GM23338 (cell line): ENCODE results near the gene GDF10. TPM values are rescaled to one million over a fixed set of nuclear protein-coding genes. Genes with fewer than 3 reads are reported as not detected.

ENCODE experiments used
- ATAC-seq: fragments of 200-7000 bp; cut with Tn5 transposase; 3 replicates; pipeline ENCODE4 v1.9.1; 2020
- DNase-seq: peaks from one replicate; pipeline ENCODE4 v3.0.0-alpha.2; 2015; ENCODE audit warnings: low spot score
- H2AFZ ChIP-seq: fragments of 200-600 bp; sonication (generic); 2 replicates; pipeline ENCODE4 v1.8.0; 2016; ENCODE audit warnings: antibody characterized with exemption, mild to moderate bottlenecking, moderate library complexity
- H3F3A ChIP-seq: fragments of 200-600 bp; sonication (generic); replicated peaks from 2 replicates; pipeline ENCODE4 v1.8.0; 2017; ENCODE audit warnings: antibody characterized with exemption, mixed run types, low read depth
- H3K27ac ChIP-seq: fragments of 200-600 bp; sonication (generic); 2 replicates; pipeline ENCODE4 v1.6.1; 2016; ENCODE audit warnings: low read depth
- H3K27me3 ChIP-seq: fragments of 200-600 bp; sonication (generic); 2 replicates; pipeline ENCODE4 v1.8.0; 2016; ENCODE audit warnings: mild to moderate bottlenecking, mixed run types, moderate library complexity; ENCODE audit not compliant: insufficient read depth
- H3K36me3 ChIP-seq: fragments of 200-600 bp; sonication (generic); 2 replicates; pipeline ENCODE4 v1.8.0; 2016; ENCODE audit warnings: mild to moderate bottlenecking; ENCODE audit not compliant: insufficient read depth
- H3K4me1 ChIP-seq: fragments of 200-600 bp; sonication (generic); 2 replicates; pipeline ENCODE4 v1.8.0; 2016; ENCODE audit warnings: mild to moderate bottlenecking, moderate library complexity; ENCODE audit not compliant: insufficient read depth
- H3K4me2 ChIP-seq: fragments of 200-600 bp; sonication (generic); 2 replicates; pipeline ENCODE4 v1.7.1; 2017; ENCODE audit warnings: mixed run types
- H3K4me3 ChIP-seq: fragments of 200-600 bp; sonication (generic); 2 replicates; pipeline ENCODE4 v1.6.1; 2016; ENCODE audit warnings: mixed run types
- H3K79me2 ChIP-seq: fragments of 200-600 bp; sonication (generic); replicated peaks from 2 replicates; pipeline ENCODE4 v1.8.0; 2017; ENCODE audit warnings: mild to moderate bottlenecking; ENCODE audit not compliant: insufficient read depth
- H3K9me2 ChIP-seq: fragments of 200-600 bp; sonication (generic); 2 replicates; pipeline ENCODE4 v1.8.0; 2017; ENCODE audit not compliant: insufficient read depth
- H4K20me1 ChIP-seq: fragments of 200-600 bp; sonication (generic); replicated peaks from 2 replicates; pipeline ENCODE4 v1.8.0; 2017; ENCODE audit warnings: mild to moderate bottlenecking; ENCODE audit not compliant: insufficient read depth
- H3K27ac Mint-ChIP-seq: 2 replicates; pipeline ENCODE4 v1.8.0; 2020; ENCODE audit warnings: inconsistent platforms, mild to moderate bottlenecking, moderate library complexity, mixed read lengths
- H3K27me3 Mint-ChIP-seq: 3 replicates; pipeline ENCODE4 v1.8.0; 2022; ENCODE audit warnings: low read depth, mild to moderate bottlenecking, moderate library complexity, mixed read lengths, inconsistent platforms; ENCODE audit not compliant: insufficient read depth, poor library complexity
- H3K36me3 Mint-ChIP-seq: 3 replicates; pipeline ENCODE4 v1.8.0; 2021; ENCODE audit warnings: low read depth, mild to moderate bottlenecking, inconsistent platforms, moderate library complexity, mixed read lengths
- H3K4me1 Mint-ChIP-seq: 3 replicates; pipeline ENCODE4 v1.8.0; 2020; ENCODE audit warnings: mild to moderate bottlenecking, inconsistent platforms, mixed read lengths
- H3K4me3 Mint-ChIP-seq: 3 replicates; pipeline ENCODE4 v1.8.0; 2021; ENCODE audit warnings: moderate library complexity, mild to moderate bottlenecking, inconsistent platforms, mixed read lengths
- H3K9me3 Mint-ChIP-seq: 3 replicates; pipeline ENCODE4 v1.8.0; 2020; ENCODE audit warnings: moderate library complexity, mild to moderate bottlenecking, inconsistent platforms, mixed read lengths
- CREB1 ChIP-seq: fragments of 250-450 bp; sonication (Bioruptor Pico); IDR thresholded peaks from 2 replicates; pipeline ENCODE4 v1.5.0; 2020; ENCODE audit warnings: low read depth, mild to moderate bottlenecking, moderate library complexity
- CTCF ChIP-seq, 2 experiments: fragments of 200-600 bp in 1 of 2; sonication (generic) in 1 of 2; conservative IDR thresholded peaks; 2 replicates each; pipeline versions ENCODE4 v1.5.1 to v1.6.1; 2016 to 2017; ENCODE audit warnings: antibody characterized with exemption in 2 of 2, low read depth in 2 of 2, mild to moderate bottlenecking in 2 of 2, moderate library complexity in 1 of 2
- EZH2phosphoT487 ChIP-seq: fragments of 200-600 bp; sonication (generic); IDR thresholded peaks from one replicate; pipeline ENCODE4 v1.8.1; 2018; ENCODE audit warnings: antibody characterized with exemption; ENCODE audit not compliant: unreplicated experiment
- REST ChIP-seq: IDR thresholded peaks from one replicate; pipeline ENCODE4 v1.6.1; 2018; ENCODE audit warnings: antibody characterized with exemption; ENCODE audit not compliant: unreplicated experiment
- STAT1 ChIP-seq: IDR thresholded peaks from one replicate; pipeline ENCODE4 v1.6.1; 2016; ENCODE audit warnings: antibody characterized with exemption; ENCODE audit not compliant: unreplicated experiment
- ZNF331 ChIP-seq: fragments of 250-450 bp; sonication (Bioruptor Pico); IDR thresholded peaks from 2 replicates; pipeline ENCODE4 v1.5.0; 2020; ENCODE audit warnings: low read depth, mild to moderate bottlenecking, moderate library complexity
- ZNF462 ChIP-seq: fragments of 250-450 bp; sonication (Bioruptor Pico); IDR thresholded peaks from 2 replicates; pipeline ENCODE4 v1.5.0; 2020; ENCODE audit warnings: mild to moderate bottlenecking, moderate library complexity
- polyA plus RNA-seq: library from polyadenylated mRNA; unstranded; fragments of >200 nt; fragmentation: Nextera tagmentation; extraction: Ambion mirVana; gene quantifications from 2 replicates; pipeline ENCODE4 v1.2.1, GENCODE V29; 2016
- total RNA-seq: library from RNA; depleted of rRNA; stranded (reverse); fragments of >200 nt; shearing (Covaris generic); gene quantifications from 2 replicates; pipeline ENCODE4 v1.2.3, GENCODE V29; 2014

The GDF10 gene
- total and polyA plus RNA-seq, 2 experiments from 2014 or later = 0.21 TPM; not detected in 1

- TF ChIP-seq ZNF331 (CRISPR knock-in tag) (no peak), STAT1 (no peak), ZNF462 (CRISPR knock-in tag) (no peak), CREB1 (CRISPR knock-in tag) (no peak), EZH2phosphoT487 (no peak), CTCF (conservative IDR thresholded peaks at IDR 0.05; ENCODE audit: low read depth in 2 of 2) (no peak), REST (no peak)
- H4K20me1 ChIP-seq = no peaks in the 10 kb centered on the region
- Mint-ChIP-seq H3K4me1 (no peaks in the 10 kb centered on the region), H3K27ac (no peak overlapping the region), H3K36me3 (no peaks in the 10 kb centered on the region), H3K4me3 (no peak overlapping the region), H3K27me3 (peaks cover 1% of the 10 kb centered on the region), H3K9me3 (no peaks in the 10 kb centered on the region)
- no peak overlapping the region for H3K27ac ChIP-seq
- H3K4me3 ChIP-seq = no peak overlapping the region
- H3K9me2 ChIP-seq = 0 out of 2 replicates have a peak, but pooled peaks cover 4% of the 10 kb centered on the region
- ATAC-seq (no peak), DNase-seq (no peak)
- no peaks in the 10 kb centered on the region for H3F3A ChIP-seq
- H3K79me2 ChIP-seq = no peaks in the 10 kb centered on the region
- H3K4me2 ChIP-seq = no peak overlapping the region
- H3K27me3 ChIP-seq = no peaks in the 10 kb centered on the region
- no peaks in the 10 kb centered on the region for H3K36me3 ChIP-seq
- no peaks in the 10 kb centered on the region for H3K4me1 ChIP-seq
- H2AFZ ChIP-seq = no peak overlapping the region
Observed at GRCh38 chr10:47323087-47323486, 23.1 kb downstream of the GDF10 start.
